Fibroblast of pulmonary artery (primary cell): ENCODE data around the gene DICER1.

Experiments used
- DNase-seq: peaks from one replicate; pipeline ENCODE4 v3.0.0-alpha.2; 2010; ENCODE audit warnings: low read depth
- H3K4me3 ChIP-seq: replicated peaks from 2 replicates; pipeline ENCODE4 v1.5.1; 2011; ENCODE audit warnings: low read depth, mild to moderate bottlenecking, control low read depth, low read length, moderate library complexity
- CTCF ChIP-seq: IDR thresholded peaks from 2 replicates; pipeline ENCODE4 v1.5.1; 2011; ENCODE audit warnings: mild to moderate bottlenecking, control low read depth, low read length, inconsistent platforms; ENCODE audit errors: missing control alignments

The DICER1 gene

DNA sequence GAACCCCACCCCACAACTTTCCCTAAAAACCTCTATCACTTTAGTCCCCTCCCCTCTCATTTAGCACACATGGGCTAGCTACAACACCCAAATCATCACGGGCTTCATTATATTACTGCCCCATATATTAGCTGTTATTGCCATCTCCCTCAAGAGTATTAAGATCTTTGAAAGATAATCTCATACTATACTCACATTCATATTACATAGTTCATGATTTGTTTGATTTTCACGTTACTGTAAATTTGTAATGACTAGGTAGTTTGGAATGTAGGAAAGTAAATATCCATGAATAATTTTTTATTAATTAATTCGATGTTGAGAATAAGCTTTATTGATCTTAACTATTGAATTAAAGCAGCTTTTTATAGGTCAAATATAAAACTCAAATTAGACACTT is 7.9 kb downstream of the DICER1 start:
- no peak for DNase-seq
- TF ChIP-seq CTCF: no peak

GRCh38 chr14:95147597-95147996 is 9.7 kb downstream of the DICER1 start:
- no peak for TF ChIP-seq CTCF
- H3K4me3 ChIP-seq: no peak overlapping the region

More for the DNA sequence above, 7.9 kb downstream of the DICER1 start:
- H3K4me3 ChIP-seq: no peak overlapping the region

GRCh38 chr14:95146079-95146771 is 11.1 kb downstream of the DICER1 start:
- DNase-seq: no peak
- no peak overlapping the region for H3K4me3 ChIP-seq
- TF ChIP-seq CTCF: no peak

More at GRCh38 chr14:95147597-95147996, 9.7 kb downstream of the DICER1 start:
- DNase-seq: no peak

- DNase-seq: no peak
- no peak for TF ChIP-seq CTCF
- H3K4me3 ChIP-seq: no peak overlapping the region
Measured at GRCh38 chr14:95144849-95145248, 12.5 kb downstream of the DICER1 start.

DNA sequence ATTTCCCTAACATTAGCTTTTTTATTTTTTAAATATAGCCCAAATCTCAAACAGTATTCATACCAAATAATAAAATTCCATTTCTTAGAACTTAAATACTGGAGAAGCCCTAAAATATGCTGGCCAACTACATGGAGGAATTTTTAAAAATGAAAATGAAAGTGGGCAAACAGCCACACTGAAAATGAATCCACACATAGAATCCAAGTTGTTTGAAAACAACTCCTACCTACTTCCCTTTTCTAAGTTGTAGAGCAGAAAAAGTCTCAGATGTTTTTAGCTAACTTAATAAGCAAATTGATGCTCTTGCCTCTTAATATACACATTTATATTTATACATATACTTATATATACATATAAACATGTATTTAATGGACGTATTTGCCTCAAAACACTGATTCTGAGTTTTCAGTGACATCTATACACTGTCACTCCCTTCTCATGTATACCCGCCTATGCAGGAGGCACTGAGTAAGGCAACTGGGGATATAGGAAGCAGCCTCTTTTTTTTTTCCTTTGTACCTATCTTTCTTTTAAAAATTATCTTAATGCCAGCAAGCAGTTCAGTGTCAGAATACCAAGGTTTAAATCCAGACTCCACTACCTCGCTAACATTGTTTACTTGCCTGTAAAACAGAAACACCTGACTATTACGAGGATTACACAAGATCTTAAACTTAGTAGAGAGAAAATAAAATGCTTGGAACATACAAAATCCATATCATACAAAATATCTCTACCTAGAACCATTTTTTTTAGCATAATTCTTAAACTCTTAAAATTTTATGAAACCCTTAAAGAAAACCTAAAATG is 13.3 kb downstream of the DICER1 start:
- peak; percentile 39 for DNase-seq
- H3K4me3 ChIP-seq: peak overlapping the region; percentile 13
- no peak for TF ChIP-seq CTCF

GRCh38 chr14:95142208-95142607 is 15.1 kb downstream of the DICER1 start:
- H3K4me3 ChIP-seq: no peak overlapping the region
- no peak for DNase-seq
- no peak for TF ChIP-seq CTCF
